Measurements from ENCODE around the gene SUOX. TPM values are rescaled to one million over a fixed set of nuclear protein-coding genes. Genes with fewer than 3 reads are reported as not detected.
"Not testable (repeated sequence)": the region's sequence is repeated elsewhere in the genome, so short reads cannot be mapped to it uniquely, and the experiment has no call there.

SUOX gene
- total RNA-seq, 1 donor from 2014 or later: 13.9 TPM

GRCh38 chr12:55997535-55997859 is 421 bp downstream of the SUOX start:
- TF ChIP-seq CTCF (IDR thresholded peaks at IDR 0.05): no peak
- DNase-seq (ENCODE audit: low spot score): no peak
- H3K9me3 Mint-ChIP-seq (ENCODE audit: low read depth): no peaks in the 10 kb centered on the region
- peaks cover 30% of the 10 kb centered on the region for H3K4me1 Mint-ChIP-seq (ENCODE audit: low read depth)
- H3K27me3 Mint-ChIP-seq (ENCODE audit: low read depth): no peaks in the 10 kb centered on the region
- H3K27ac Mint-ChIP-seq (ENCODE audit: unreplicated experiment): peak overlapping the region; percentile 84
- H3K36me3 Mint-ChIP-seq (ENCODE audit: low read depth): peaks cover 5% of the 10 kb centered on the region
- H3K4me3 Mint-ChIP-seq (ENCODE audit: unreplicated experiment): peak overlapping the region; percentile 93

- H3K4me3 Mint-ChIP-seq (ENCODE audit: unreplicated experiment); H3K27ac Mint-ChIP-seq (ENCODE audit: unreplicated experiment); H3K27me3 Mint-ChIP-seq (ENCODE audit: low read depth); DNase-seq (ENCODE audit: low spot score); H3K36me3 Mint-ChIP-seq (ENCODE audit: low read depth); H3K9me3 Mint-ChIP-seq (ENCODE audit: low read depth): not testable (repeated sequence)
- H3K4me1 Mint-ChIP-seq (ENCODE audit: low read depth): peaks cover 30% of the 10 kb centered on the region
These were observed 2.4 kb downstream of the SUOX start for GRCh38 chr12:55999522-55999921.

GRCh38 chr12:55999999-56000540 is 3.0 kb downstream of the SUOX start:
- not testable (repeated sequence) for H3K27ac Mint-ChIP-seq (ENCODE audit: unreplicated experiment); DNase-seq (ENCODE audit: low spot score); H3K4me3 Mint-ChIP-seq (ENCODE audit: unreplicated experiment); H3K9me3 Mint-ChIP-seq (ENCODE audit: low read depth); H3K36me3 Mint-ChIP-seq (ENCODE audit: low read depth); H3K27me3 Mint-ChIP-seq (ENCODE audit: low read depth)
- H3K4me1 Mint-ChIP-seq (ENCODE audit: low read depth): peaks cover 30% of the 10 kb centered on the region

- H3K4me3 Mint-ChIP-seq (ENCODE audit: unreplicated experiment): no peak overlapping the region
- no peak for TF ChIP-seq CTCF (IDR thresholded peaks at IDR 0.05)
- H3K27ac Mint-ChIP-seq (ENCODE audit: unreplicated experiment): no peak overlapping the region
- no peaks in the 10 kb centered on the region for H3K9me3 Mint-ChIP-seq (ENCODE audit: low read depth)
- peaks cover 7% of the 10 kb centered on the region for H3K36me3 Mint-ChIP-seq (ENCODE audit: low read depth)
- peaks cover 23% of the 10 kb centered on the region for H3K4me1 Mint-ChIP-seq (ENCODE audit: low read depth)
- H3K27me3 Mint-ChIP-seq (ENCODE audit: low read depth): no peaks in the 10 kb centered on the region
- no peak for DNase-seq (ENCODE audit: low spot score)
These were observed 4.5 kb downstream of the SUOX start for GRCh38 chr12:56001487-56002100.

- not testable (repeated sequence) for H3K4me3 Mint-ChIP-seq (ENCODE audit: unreplicated experiment); H3K27ac Mint-ChIP-seq (ENCODE audit: unreplicated experiment); H3K9me3 Mint-ChIP-seq (ENCODE audit: low read depth); H3K27me3 Mint-ChIP-seq (ENCODE audit: low read depth); H3K36me3 Mint-ChIP-seq (ENCODE audit: low read depth)
- peak; percentile 34 for DNase-seq (ENCODE audit: low spot score)
- H3K4me1 Mint-ChIP-seq (ENCODE audit: low read depth): peaks cover 19% of the 10 kb centered on the region
These were observed 6.3 kb downstream of the SUOX start for GRCh38 chr12:56003376-56003775.

- Mint-ChIP-seq H3K27me3 (ENCODE audit: low read depth) (no peaks in the 10 kb centered on the region), H3K27ac (ENCODE audit: unreplicated experiment) (no peak overlapping the region), H3K4me3 (ENCODE audit: unreplicated experiment) (no peak overlapping the region), H3K4me1 (ENCODE audit: low read depth) (peaks cover 24% of the 10 kb centered on the region), H3K9me3 (ENCODE audit: low read depth) (no peaks in the 10 kb centered on the region), H3K36me3 (ENCODE audit: low read depth) (peaks cover 7% of the 10 kb centered on the region)
- DNase-seq (ENCODE audit: low spot score): peak; percentile 59
- TF ChIP-seq CTCF (IDR thresholded peaks at IDR 0.05): no peak
These were observed 7.1 kb downstream of the SUOX start for GRCh38 chr12:56004211-56004610.

Data from chondrocyte (in vitro differentiated cells).